ENCODE data around the gene WDR62. TPM values are rescaled to one million over a fixed set of nuclear protein-coding genes. Genes with fewer than 3 reads are reported as not detected.
"Not testable (repeated sequence)": the region's sequence is repeated elsewhere in the genome, so short reads cannot be mapped to it uniquely, and the experiment has no call there.

WDR62 gene
- total and polyA plus RNA-seq, 9 donors: 2.1 to 4.6 (median 3.5) TPM

DNA sequence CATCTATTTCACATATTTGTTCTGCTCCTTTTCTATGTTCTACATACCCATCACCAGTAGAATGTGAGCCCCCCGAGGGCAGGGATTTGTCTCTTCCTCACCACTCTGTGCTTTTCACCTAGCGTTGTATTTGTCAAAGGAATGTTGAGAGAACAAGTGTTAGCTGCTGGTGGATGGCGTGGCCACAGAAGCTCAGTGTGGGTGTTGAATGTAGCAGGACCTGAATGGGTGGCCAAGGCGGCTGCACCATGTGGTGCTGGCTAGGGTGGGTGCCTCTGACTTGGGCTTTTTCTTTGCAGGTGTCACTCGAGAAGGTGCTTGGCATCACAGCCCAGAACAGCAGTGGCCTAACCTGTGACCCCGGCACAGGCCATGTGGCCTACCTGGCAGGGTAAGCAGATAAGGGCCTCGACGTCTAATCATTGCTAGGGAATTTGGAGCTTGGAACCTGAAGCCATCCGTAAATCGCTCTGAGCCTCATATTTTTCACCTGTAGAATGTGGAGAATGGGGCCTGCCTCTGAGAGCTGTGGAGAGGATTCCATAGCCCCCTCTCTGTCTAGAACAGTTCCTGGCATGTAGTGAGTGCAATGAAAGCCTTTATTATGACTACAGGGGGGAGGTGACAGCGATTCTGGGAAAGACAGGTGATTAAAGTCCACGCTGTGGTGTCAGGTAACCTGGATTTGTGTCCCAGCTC is 3.9 kb downstream of the WDR62 start:
- Histone ChIP-seq H3K27me3 (ENCODE audit: control insufficient read depth, insufficient read depth, low read length) (no peaks in the 10 kb centered on the region), H3K27ac (ENCODE audit: low read length) (peak overlapping the region; percentile 88), H3K4me3 (ENCODE audit: low read length) (no peak overlapping the region), H3K9me3 (replicated peaks; ENCODE audit: control insufficient read depth, low read depth, low read length) (no peaks in the 10 kb centered on the region), H3K36me3 (ENCODE audit: control insufficient read depth, insufficient read depth, low read length) (peaks cover 5% of the 10 kb centered on the region), H3K4me1 (ENCODE audit: control insufficient read depth, insufficient read depth, low read length) (peaks cover 36% of the 10 kb centered on the region)
- 81% methylated on average over 11 of the region's 12 CpGs for WGBS (ENCODE audit: insufficient coverage)
- DNase-seq: no peak

DNA sequence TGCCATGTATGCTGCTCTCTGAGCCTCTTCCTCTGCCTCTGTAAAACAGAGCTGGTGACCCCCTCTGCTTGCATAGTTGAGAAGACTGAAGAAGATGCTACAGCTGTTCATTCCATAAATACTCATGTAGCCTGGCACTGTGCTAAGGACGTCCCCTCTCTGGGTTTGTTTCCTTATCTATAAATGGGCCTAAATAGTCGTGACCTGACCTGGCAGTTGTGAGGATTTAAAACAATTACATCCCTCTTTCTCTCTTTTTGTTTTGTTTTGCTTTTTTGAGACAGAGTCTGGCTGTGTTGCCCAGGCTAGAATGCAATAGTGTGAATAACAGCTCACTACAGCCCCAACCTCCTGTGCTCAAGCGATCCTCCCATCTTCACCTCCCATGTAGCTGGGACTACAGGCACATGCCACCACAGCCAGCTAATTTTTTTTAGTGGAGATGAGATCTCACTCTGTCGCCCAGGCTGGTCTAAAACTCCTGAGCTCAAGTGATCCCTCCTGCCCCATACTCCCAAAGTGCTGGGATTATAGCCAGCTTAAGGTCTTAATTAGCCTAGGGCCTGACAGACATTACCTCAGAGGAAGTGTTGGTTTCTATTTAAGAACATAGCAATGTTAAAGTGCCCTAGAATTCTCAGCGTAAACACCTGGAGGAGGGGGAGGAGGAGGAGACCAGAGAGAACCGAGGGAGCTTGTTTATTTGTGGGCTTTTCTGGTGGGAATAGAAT is 4.6 kb downstream of the WDR62 start:
- peak; percentile 69 for DNase-seq
- Histone ChIP-seq H3K4me3 (ENCODE audit: low read length) (no peak overlapping the region), H3K4me1 (ENCODE audit: control insufficient read depth, insufficient read depth, low read length) (peaks cover 36% of the 10 kb centered on the region), H3K36me3 (ENCODE audit: control insufficient read depth, insufficient read depth, low read length) (peaks cover 9% of the 10 kb centered on the region), H3K27me3 (ENCODE audit: control insufficient read depth, insufficient read depth, low read length) (no peaks in the 10 kb centered on the region), H3K9me3 (replicated peaks; ENCODE audit: control insufficient read depth, low read depth, low read length) (no peaks in the 10 kb centered on the region), H3K27ac (ENCODE audit: low read length) (peak overlapping the region; percentile 88)
- no CpG with 5 or more reads among the region's 6 CpGs for WGBS (ENCODE audit: insufficient coverage)

DNA sequence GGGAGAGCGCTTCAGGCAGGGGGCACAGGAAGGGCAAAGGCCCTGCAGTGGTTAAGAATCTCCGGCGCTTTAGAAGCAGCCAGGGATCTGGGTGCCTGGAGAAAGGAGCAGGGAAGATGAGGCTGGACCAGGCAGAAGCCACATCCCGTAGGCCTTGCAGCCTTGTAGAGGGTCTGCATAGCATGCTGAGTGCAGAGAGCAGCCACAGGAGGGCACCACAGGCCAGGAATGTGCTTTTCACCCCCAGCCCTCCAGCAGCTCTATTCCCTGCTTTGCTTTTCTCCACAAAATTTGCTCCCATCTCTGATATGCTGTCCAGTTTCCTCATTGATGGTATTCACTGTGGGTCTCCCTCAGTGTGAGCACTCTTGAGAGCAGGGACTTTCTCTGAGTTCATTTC is 5.7 kb downstream of the WDR62 start:
- Histone ChIP-seq H3K36me3 (ENCODE audit: control insufficient read depth, insufficient read depth, low read length) (peaks cover 14% of the 10 kb centered on the region), H3K4me1 (ENCODE audit: control insufficient read depth, insufficient read depth, low read length) (peaks cover 31% of the 10 kb centered on the region), H3K27ac (ENCODE audit: low read length) (peak overlapping the region; percentile 85), H3K4me3 (ENCODE audit: low read length) (no peak overlapping the region), H3K27me3 (ENCODE audit: control insufficient read depth, insufficient read depth, low read length) (no peaks in the 10 kb centered on the region), H3K9me3 (replicated peaks; ENCODE audit: control insufficient read depth, low read depth, low read length) (no peaks in the 10 kb centered on the region)
- 83% methylated on average over 4 of the region's 4 CpGs for WGBS (ENCODE audit: insufficient coverage)
- no peak for DNase-seq

DNA sequence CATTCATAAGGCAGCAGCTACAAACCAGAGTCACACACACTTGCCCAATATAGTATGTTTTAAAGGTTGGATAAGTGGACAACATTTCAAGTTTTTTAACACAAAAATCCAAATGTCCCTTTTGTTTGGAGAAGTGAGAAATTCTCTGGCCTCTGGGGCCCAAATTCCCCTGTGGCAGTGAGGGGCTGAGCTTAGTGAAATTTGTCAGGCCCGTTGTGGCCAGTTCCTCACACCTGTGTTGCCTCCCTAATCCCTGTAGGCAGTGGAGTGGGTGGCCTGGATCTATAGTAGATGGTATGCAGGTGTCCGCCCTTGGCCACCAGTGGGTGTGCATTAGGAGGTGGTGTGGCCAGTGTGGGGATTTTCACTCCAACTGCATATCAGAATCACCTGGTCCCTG is 6.7 kb downstream of the WDR62 start:
- H3K9me3 ChIP-seq (replicated peaks; ENCODE audit: control insufficient read depth, low read depth, low read length): no peaks in the 10 kb centered on the region
- DNase-seq: no peak
- peaks cover 20% of the 10 kb centered on the region for H3K36me3 ChIP-seq (ENCODE audit: control insufficient read depth, insufficient read depth, low read length)
- peaks cover 22% of the 10 kb centered on the region for H3K4me1 ChIP-seq (ENCODE audit: control insufficient read depth, insufficient read depth, low read length)
- no peak overlapping the region for H3K27ac ChIP-seq (ENCODE audit: low read length)
- H3K4me3 ChIP-seq (ENCODE audit: low read length): no peak overlapping the region
- H3K27me3 ChIP-seq (ENCODE audit: control insufficient read depth, insufficient read depth, low read length): no peaks in the 10 kb centered on the region
- no CpG with 5 or more reads among the region's 2 CpGs for WGBS (ENCODE audit: insufficient coverage)

DNA sequence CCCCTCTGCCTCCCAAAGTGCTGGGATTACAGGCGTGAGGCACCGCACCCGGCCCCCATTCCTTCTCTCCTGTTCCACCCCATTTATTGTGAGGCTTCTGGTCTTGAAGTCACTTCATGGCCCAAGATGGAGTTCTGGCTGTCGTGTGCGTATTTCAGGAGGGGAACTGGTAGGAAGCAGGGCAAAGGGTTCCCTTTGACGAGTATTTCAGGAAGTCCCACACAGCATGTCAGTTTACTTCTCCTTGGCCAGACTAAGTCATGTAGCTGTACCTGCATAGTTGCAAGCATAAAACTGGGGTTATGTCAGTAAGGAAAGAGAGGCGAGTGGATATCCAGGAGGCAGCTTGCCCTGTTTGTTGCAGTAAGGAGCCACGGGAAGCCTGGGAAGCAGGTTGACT is 10.1 kb downstream of the WDR62 start:
- WGBS (ENCODE audit: insufficient coverage): 96% methylated on average over 4 of the region's 8 CpGs

DNA sequence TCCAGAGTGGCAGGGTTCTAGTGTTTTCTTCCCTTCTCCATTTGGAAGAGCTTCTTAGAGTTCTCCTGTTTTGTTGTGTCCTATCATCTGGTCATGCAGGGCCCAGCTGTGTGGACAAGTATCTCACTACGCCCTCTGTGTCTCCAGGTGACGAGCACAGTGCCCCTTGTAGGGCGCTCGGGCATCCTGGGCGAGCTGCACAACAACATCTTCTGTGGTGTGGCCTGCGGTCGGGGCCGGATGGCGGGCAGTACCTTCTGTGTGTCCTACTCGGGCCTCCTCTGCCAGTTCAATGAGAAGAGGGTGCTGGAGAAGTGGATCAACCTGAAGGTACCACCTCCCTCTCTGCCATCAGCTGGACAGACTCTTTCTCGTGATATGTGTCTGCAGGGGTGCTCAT is 13.0 kb downstream of the WDR62 start:
- Histone ChIP-seq H3K4me3 (ENCODE audit: low read length) (no peak overlapping the region), H3K4me1 (ENCODE audit: control insufficient read depth, insufficient read depth, low read length) (no peaks in the 10 kb centered on the region), H3K36me3 (ENCODE audit: control insufficient read depth, insufficient read depth, low read length) (peaks cover 42% of the 10 kb centered on the region), H3K27ac (ENCODE audit: low read length) (no peak overlapping the region), H3K27me3 (ENCODE audit: control insufficient read depth, insufficient read depth, low read length) (no peaks in the 10 kb centered on the region), H3K9me3 (replicated peaks; ENCODE audit: control insufficient read depth, low read depth, low read length) (no peaks in the 10 kb centered on the region)
- WGBS (ENCODE audit: insufficient coverage): 77% methylated on average over 2 of the region's 11 CpGs
- DNase-seq: no peak

More for the DNA sequence above, 10.1 kb downstream of the WDR62 start:
- Histone ChIP-seq H3K4me3 (ENCODE audit: low read length) (no peak overlapping the region), H3K36me3 (ENCODE audit: control insufficient read depth, insufficient read depth, low read length) (peaks cover 37% of the 10 kb centered on the region), H3K9me3 (replicated peaks; ENCODE audit: control insufficient read depth, low read depth, low read length) (no peaks in the 10 kb centered on the region), H3K27ac (ENCODE audit: low read length) (no peak overlapping the region), H3K27me3 (ENCODE audit: control insufficient read depth, insufficient read depth, low read length) (no peaks in the 10 kb centered on the region), H3K4me1 (ENCODE audit: control insufficient read depth, insufficient read depth, low read length) (peaks cover 13% of the 10 kb centered on the region)
- no peak for DNase-seq

DNA sequence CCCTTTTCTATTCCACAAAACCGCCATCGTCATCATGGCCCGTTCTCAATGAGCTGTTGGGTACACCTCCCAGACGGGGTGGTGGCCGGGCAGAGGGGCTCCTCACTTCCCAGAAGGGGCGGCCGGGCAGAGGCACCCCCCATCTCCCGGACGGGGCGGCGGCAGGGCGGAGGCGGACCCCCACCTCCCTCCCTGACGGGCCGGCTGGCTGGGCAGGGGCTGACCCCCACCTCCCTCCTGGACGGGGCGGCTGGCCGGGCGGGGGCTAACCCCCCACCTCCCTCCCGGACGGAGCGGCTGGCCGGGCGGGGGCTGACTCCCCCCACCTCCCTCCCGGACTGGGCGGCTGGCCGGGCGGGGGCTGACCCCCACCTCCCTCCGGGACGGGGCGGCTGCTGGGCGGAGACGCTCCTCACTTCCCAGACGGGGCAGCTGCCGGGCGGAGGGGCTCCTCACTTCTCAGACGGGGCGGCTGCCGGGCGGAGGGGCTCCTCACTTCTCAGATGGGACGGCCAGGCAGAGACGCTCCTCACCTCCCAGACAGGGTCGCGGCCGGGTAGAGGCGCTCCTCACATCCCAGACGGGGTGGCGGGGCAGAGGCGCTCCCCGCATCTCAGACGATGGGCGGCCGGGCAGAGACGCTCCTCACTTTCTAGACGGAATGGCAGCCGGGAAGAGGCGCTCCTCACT is 14.3 kb downstream of the WDR62 start:
- H3K4me1 ChIP-seq (ENCODE audit: control insufficient read depth, insufficient read depth, low read length); H3K27ac ChIP-seq (ENCODE audit: low read length); H3K9me3 ChIP-seq (replicated peaks; ENCODE audit: control insufficient read depth, low read depth, low read length); DNase-seq; H3K27me3 ChIP-seq (ENCODE audit: control insufficient read depth, insufficient read depth, low read length); H3K4me3 ChIP-seq (ENCODE audit: low read length): not testable (repeated sequence)
- 100% methylated on average over 8 of the region's 57 CpGs for WGBS (ENCODE audit: insufficient coverage)
- H3K36me3 ChIP-seq (ENCODE audit: control insufficient read depth, insufficient read depth, low read length): peaks cover 44% of the 10 kb centered on the region

DNA sequence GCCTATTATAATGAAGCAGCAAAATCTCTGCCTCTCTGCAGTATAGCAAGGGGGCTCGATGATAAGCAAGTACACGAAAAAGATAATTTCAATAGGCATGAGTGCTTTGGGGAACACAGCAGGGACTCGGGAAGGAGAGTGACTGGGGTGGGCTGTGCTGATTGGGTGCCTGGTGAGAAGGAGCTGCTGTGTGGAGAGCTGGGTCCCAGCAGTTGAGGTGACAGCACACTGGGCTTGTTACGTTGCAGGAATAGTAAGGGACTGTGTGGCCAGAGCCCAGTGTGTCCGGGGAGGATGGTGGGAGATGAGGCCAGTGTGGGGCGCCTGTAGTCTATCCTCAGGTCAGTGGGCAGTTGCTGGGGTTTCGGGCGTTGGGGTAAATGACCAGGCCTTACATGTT is 17.4 kb downstream of the WDR62 start:
- DNase-seq: no peak

DNA sequence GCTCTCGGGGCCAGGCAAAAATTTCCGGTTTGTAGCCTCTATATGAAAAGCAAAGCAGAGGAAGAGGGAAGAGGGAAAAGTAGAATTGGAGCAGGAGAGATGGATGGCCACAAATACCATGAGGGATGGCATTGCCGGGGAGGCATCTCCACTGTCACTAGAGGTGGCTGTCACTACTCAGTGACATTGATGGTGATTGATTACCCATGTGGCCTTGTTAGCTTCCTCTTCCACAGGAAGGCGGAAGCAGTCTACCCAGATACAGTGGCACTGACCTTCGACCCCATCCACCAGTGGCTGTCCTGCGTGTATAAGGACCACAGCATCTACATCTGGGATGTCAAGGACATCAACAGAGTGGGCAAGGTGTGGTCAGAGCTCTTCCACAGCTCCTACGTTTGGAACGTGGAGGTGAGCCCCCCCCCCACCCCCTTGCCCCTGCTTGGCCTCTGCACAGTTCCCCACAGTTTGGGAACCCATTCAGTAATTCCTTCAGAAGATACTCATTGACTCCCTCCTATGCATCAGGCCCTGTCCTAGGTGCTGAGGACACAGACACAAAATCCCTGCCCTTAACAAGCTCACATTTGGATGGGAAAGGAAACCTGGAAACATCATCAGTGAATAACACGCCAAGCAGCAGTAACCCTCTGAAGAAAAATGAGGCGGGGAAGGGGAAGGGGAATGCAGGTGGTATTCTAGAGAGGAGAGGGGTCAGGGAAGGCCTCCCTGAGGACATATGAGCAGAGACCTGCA is 18.6 kb downstream of the WDR62 start:
- DNase-seq: no peak
- Histone ChIP-seq H3K27me3 (ENCODE audit: control insufficient read depth, insufficient read depth, low read length) (no peaks in the 10 kb centered on the region), H3K4me3 (ENCODE audit: low read length) (no peak overlapping the region), H3K4me1 (ENCODE audit: control insufficient read depth, insufficient read depth, low read length) (no peaks in the 10 kb centered on the region), H3K36me3 (ENCODE audit: control insufficient read depth, insufficient read depth, low read length) (peaks cover 21% of the 10 kb centered on the region), H3K9me3 (replicated peaks; ENCODE audit: control insufficient read depth, low read depth, low read length) (no peaks in the 10 kb centered on the region), H3K27ac (ENCODE audit: low read length) (no peak overlapping the region)
- 78% methylated on average over 8 of the region's 10 CpGs for WGBS (ENCODE audit: insufficient coverage)

More for the DNA sequence above, 17.4 kb downstream of the WDR62 start:
- 83% methylated on average over 6 of the region's 8 CpGs for WGBS (ENCODE audit: insufficient coverage)
- H3K27me3 ChIP-seq (ENCODE audit: control insufficient read depth, insufficient read depth, low read length): no peaks in the 10 kb centered on the region
- H3K9me3 ChIP-seq (replicated peaks; ENCODE audit: control insufficient read depth, low read depth, low read length): no peaks in the 10 kb centered on the region
- peaks cover 32% of the 10 kb centered on the region for H3K36me3 ChIP-seq (ENCODE audit: control insufficient read depth, insufficient read depth, low read length)
- H3K4me1 ChIP-seq (ENCODE audit: control insufficient read depth, insufficient read depth, low read length): no peaks in the 10 kb centered on the region
- no peak overlapping the region for H3K4me3 ChIP-seq (ENCODE audit: low read length)
- no peak overlapping the region for H3K27ac ChIP-seq (ENCODE audit: low read length)
